Parathyroid adenoma (tissue), 2 donors: ENCODE results near the gene STPG3.

Experiments
- H2AFZ ChIP-seq: fragments of 300-600 bp; sonication (generic); one replicate; pipeline ENCODE4 v1.7.0; 2017; ENCODE audit warnings: antibody characterized with exemption, mild to moderate bottlenecking
- H3K27ac ChIP-seq: fragments of 300-600 bp; sonication (generic); one replicate; pipeline ENCODE4 v1.7.0; 2017
- H3K27me3 ChIP-seq: fragments of 300-600 bp; sonication (generic); one replicate; pipeline ENCODE4 v1.7.0; 2017; ENCODE audit warnings: low read length; ENCODE audit not compliant: control insufficient read depth, insufficient read depth
- H3K36me3 ChIP-seq: fragments of 300-600 bp; sonication (generic); one replicate; pipeline ENCODE4 v1.7.0; 2017; ENCODE audit warnings: low read length; ENCODE audit not compliant: control insufficient read depth, insufficient read depth
- H3K4me1 ChIP-seq: fragments of 300-600 bp; sonication (generic); one replicate; pipeline ENCODE4 v1.7.0; 2017; ENCODE audit warnings: control low read depth
- H3K4me2 ChIP-seq: fragments of 300-600 bp; sonication (generic); one replicate; pipeline ENCODE4 v1.7.0; 2017; ENCODE audit warnings: low read length
- H3K4me3 ChIP-seq: fragments of 300-600 bp; sonication (generic); one replicate; pipeline ENCODE4 v1.7.0; 2017; ENCODE audit warnings: low read depth, low read length
- H3K79me2 ChIP-seq: fragments of 300-600 bp; sonication (generic); one replicate; pipeline ENCODE4 v1.7.0; 2017; ENCODE audit warnings: control low read depth
- H3K9ac ChIP-seq: fragments of 300-600 bp; sonication (generic); one replicate; pipeline ENCODE4 v1.7.0; 2017; ENCODE audit warnings: mild to moderate bottlenecking
- H3K9me3 ChIP-seq: fragments of 300-600 bp; sonication (generic); one replicate; pipeline ENCODE4 v1.7.0; 2017; ENCODE audit warnings: low read length; ENCODE audit not compliant: control insufficient read depth
- TF ChIP-seq, protein P1 (sequence below): fragments of 300-600 bp; sonication (generic); IDR thresholded peaks from one replicate; pipeline ENCODE4 v1.7.0; 2017; ENCODE audit warnings: antibody characterized with exemption, mild to moderate bottlenecking
- donor health status: primary hyperparathyroidism.

Gene STPG3

DNA sequence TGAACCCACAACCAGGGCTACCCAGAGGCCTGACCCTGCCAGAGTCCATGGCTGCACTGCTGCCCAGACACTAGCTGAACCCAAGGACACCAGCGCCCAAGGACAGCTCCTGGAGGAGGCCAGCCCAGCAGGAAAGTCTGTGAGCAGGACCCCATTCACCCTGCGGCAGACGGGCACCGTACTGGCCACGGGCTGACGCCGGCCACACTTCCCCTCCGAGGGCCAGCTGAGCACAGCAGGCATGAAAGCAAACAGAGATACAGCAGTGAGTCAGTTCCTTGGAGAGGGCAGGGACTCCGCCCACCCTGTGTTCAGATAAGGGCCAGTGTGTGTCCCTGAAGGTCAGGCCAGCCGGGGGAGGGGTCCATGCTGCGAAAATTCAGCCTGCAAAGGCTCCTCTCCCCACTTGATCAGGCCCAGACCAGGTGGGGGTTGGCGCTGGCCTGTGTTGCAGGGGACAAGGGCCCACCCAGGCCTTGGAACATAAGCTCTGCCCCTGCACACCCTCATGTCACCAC is 32.3 kb upstream of the STPG3 start:
- Histone ChIP-seq H3K4me2 (no peak overlapping the region), H3K9ac (no peak overlapping the region), H2AFZ (no peak overlapping the region), H3K4me3 (no peak overlapping the region), H3K79me2 (no peaks in the 10 kb centered on the region), H3K36me3 (no peaks in the 10 kb centered on the region), H3K27me3 (no peaks in the 10 kb centered on the region), H3K9me3 (no peaks in the 10 kb centered on the region), H3K27ac (no peak overlapping the region), H3K4me1 (no peaks in the 10 kb centered on the region)
- TF ChIP-seq, protein P1, sequence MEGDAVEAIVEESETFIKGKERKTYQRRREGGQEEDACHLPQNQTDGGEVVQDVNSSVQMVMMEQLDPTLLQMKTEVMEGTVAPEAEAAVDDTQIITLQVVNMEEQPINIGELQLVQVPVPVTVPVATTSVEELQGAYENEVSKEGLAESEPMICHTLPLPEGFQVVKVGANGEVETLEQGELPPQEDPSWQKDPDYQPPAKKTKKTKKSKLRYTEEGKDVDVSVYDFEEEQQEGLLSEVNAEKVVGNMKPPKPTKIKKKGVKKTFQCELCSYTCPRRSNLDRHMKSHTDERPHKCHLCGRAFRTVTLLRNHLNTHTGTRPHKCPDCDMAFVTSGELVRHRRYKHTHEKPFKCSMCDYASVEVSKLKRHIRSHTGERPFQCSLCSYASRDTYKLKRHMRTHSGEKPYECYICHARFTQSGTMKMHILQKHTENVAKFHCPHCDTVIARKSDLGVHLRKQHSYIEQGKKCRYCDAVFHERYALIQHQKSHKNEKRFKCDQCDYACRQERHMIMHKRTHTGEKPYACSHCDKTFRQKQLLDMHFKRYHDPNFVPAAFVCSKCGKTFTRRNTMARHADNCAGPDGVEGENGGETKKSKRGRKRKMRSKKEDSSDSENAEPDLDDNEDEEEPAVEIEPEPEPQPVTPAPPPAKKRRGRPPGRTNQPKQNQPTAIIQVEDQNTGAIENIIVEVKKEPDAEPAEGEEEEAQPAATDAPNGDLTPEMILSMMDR = no peak

DNA sequence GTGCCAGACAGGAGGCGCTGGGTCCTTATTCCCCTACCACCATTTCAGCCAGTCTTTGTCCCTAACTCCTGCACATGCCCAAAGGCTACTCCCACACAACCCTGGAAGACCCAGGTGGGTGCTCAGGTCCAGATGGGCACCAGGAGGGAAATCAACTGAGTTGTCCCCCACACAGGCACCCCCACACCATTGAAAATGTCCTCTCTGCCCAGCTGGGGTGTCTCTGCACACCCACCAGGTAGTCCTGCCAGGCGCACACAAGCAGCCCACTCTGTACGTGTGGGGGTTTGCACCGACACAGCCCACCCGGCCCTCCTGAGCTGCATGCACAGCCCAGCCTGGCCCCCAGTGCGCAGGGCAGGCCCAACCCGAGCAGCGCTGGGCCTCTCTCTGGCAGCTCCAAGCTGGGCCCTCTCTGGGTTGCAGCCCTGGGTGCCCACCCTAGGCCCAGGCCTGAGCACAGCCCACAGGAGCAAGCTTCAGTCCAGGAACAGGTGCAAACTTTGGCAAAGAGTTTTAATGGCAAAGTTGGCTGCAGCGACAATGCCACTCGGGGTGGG is 31.2 kb upstream of the STPG3 start:
- no peak overlapping the region for H3K4me2 ChIP-seq

DNA sequence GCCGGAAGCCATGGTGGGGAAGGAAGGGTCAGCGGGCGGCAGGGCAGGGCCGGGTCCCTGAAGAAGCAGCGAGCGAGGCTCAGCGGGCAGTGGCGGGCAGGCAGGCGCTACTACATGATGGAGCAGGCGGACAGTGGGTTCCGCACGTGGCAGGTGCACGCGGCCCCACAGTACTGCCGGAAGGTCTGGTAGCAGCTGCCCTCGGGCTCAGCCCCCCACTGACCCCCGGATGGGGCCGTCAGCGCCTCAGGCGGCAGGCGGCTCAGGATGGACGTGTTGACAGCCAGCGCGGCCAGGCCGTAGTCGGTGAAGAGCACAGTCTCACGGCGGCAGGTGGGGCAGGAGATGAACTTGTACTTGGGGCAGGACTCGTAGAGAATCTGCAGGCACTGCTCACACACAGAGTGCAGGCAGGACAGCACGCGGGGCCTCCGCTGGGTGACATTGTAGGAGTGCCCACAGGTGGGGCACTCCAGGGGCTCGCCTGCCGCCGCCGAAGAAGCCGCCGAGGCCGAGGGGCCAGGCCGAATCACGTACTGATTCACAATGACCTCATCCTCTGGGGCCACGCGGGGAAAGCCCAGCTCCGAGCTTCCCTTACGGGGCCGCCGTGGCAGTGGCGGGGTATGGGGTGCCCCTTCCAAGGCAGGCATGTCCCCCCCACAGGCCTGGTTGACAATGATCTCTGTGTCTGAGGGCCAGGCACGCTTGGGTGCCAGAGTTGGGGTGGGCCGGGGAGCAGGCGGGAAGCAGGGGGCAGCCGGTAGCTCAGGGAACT is 30.6 kb upstream of the STPG3 start:
- Histone ChIP-seq H3K4me2 (no peak overlapping the region), H3K27me3 (no peaks in the 10 kb centered on the region), H3K4me1 (no peaks in the 10 kb centered on the region), H3K36me3 (no peaks in the 10 kb centered on the region), H3K79me2 (no peaks in the 10 kb centered on the region), H2AFZ (no peak overlapping the region), H3K9me3 (no peaks in the 10 kb centered on the region), H3K9ac (no peak overlapping the region), H3K4me3 (no peak overlapping the region), H3K27ac (no peak overlapping the region)
- TF ChIP-seq, protein P1 = no peak

More for the DNA sequence above, 31.2 kb upstream of the STPG3 start:
- Histone ChIP-seq H3K4me1 (no peaks in the 10 kb centered on the region), H3K27ac (no peak overlapping the region), H3K79me2 (no peaks in the 10 kb centered on the region), H3K4me3 (no peak overlapping the region), H2AFZ (no peak overlapping the region), H3K36me3 (no peaks in the 10 kb centered on the region), H3K9ac (no peak overlapping the region), H3K27me3 (no peaks in the 10 kb centered on the region), H3K9me3 (no peaks in the 10 kb centered on the region)
- TF ChIP-seq, protein P1 = no peak

DNA sequence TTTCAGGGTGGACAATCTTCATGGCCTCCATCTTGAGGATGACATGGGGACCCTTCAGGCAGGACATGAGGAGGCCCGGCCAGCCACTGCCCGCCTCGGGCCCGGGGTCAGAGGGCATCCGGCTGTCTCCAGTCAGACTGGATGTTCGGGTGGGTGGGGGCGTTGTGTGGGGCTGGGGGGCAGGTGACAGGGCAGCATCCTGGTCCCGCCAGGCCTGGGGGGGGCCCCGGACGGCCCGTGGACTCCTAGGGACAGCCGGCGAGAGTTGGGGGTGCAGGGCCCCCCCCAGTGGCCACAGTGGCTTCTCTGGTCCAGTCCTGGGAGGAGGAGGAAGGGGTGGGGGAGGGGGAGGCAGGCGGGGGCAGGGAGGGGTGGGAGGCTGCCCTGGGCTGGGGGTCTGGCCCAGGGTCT is 30.0 kb upstream of the STPG3 start:
- H2AFZ ChIP-seq = no peak overlapping the region
- no peaks in the 10 kb centered on the region for H3K27me3 ChIP-seq
- no peaks in the 10 kb centered on the region for H3K9me3 ChIP-seq
- H3K9ac ChIP-seq = no peak overlapping the region
- H3K4me2 ChIP-seq = no peak overlapping the region
- no peaks in the 10 kb centered on the region for H3K36me3 ChIP-seq
- H3K79me2 ChIP-seq = no peaks in the 10 kb centered on the region
- H3K4me3 ChIP-seq = no peak overlapping the region
- no peak overlapping the region for H3K27ac ChIP-seq
- TF ChIP-seq, protein P1 = no peak
- no peaks in the 10 kb centered on the region for H3K4me1 ChIP-seq
